HG02885 (cell line): ENCODE measurements around the gene SYT8.
"Not testable (repeated sequence)": the region's sequence is repeated elsewhere in the genome, so short reads cannot be mapped to it uniquely, and the experiment has no call there.

Source experiments
- ATAC-seq: cut with Tn5 transposase; IDR thresholded peaks from one replicate; pipeline ENCODE4 v1.9.1; 2021; ENCODE audit warnings: mild to moderate bottlenecking; ENCODE audit not compliant: unreplicated experiment, poor library complexity

Gene SYT8

GRCh38 chr11:1879941-1880720 lies 45.3 kb downstream of the SYT8 start:
- no peak for ATAC-seq

GRCh38 chr11:1880746-1881441 lies 46.1 kb downstream of the SYT8 start:
- no peak for ATAC-seq

GRCh38 chr11:1881442-1882264 lies 46.9 kb downstream of the SYT8 start:
- peak; percentile 9 for ATAC-seq

GRCh38 chr11:1882265-1883238 lies 47.8 kb downstream of the SYT8 start:
- ATAC-seq: peak; percentile 66

GRCh38 chr11:1883346-1884302 lies 48.8 kb downstream of the SYT8 start:
- ATAC-seq: no peak

GRCh38 chr11:1884303-1884700 lies 49.5 kb downstream of the SYT8 start:
- ATAC-seq: no peak

DNA sequence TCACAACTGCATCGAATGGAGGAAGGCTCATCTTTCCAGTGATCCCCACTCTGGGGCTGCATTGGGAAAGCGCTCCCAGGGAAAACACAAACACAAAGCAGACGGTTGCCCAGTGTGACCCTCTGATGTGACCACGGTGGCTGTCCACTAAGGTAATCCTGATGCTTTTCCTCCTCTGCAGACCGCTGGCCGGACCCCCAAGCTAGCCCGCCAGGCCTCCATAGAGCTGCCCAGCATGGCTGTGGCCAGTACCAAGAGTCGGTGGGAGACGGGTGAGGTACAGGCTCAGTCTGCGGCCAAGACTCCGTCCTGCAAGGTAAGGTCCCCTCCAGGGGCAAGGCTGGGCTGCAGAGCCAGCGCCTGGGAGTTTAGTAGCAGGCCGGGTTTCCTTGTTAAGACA lies 51.8 kb downstream of the SYT8 start:
- ATAC-seq: not testable (repeated sequence)
